Ovary (tissue), 10 donors: Measurements from ENCODE around the gene PRXL2C. TPM values are rescaled to one million over a fixed set of nuclear protein-coding genes. Genes with fewer than 3 reads are reported as not detected.
"Not testable (repeated sequence)": the region's sequence is repeated elsewhere in the genome, so short reads cannot be mapped to it uniquely, and the experiment has no call there.

ENCODE experiments used
- DNase-seq, 5 donors: peaks; one replicate each; pipeline ENCODE4 v3.0.0-alpha.2; 2019 to 2020
- H3K27ac ChIP-seq, 2 donors: fragments of 200-600 bp; one replicate each; pipeline versions ENCODE4 v1.5.1 to v1.8.0; 2019 to 2022
- H3K27me3 ChIP-seq: fragments of 200-600 bp; one replicate; pipeline ENCODE4 v1.8.0; 2022
- H3K36me3 ChIP-seq: fragments of 200-600 bp; sonication (generic); one replicate; pipeline ENCODE4 v1.5.1; 2019
- H3K4me1 ChIP-seq: one replicate; pipeline ENCODE4 v1.8.1; 2013; ENCODE audit warnings: mild to moderate bottlenecking, moderate library complexity; ENCODE audit not compliant: insufficient read depth
- H3K4me3 ChIP-seq: fragments of 200-600 bp; sonication (generic); one replicate; pipeline ENCODE4 v1.5.1; 2017
- H3K9me3 ChIP-seq, 2 donors: fragments of 200-600 bp in 1 of 2; sonication (generic) in 1 of 2; one replicate each; pipeline versions ENCODE4 v1.5.1 to v1.8.1; 2013 to 2019; ENCODE audit warnings: mild to moderate bottlenecking in 1 of 2, moderate library complexity in 1 of 2
- CTCF ChIP-seq, 3 donors: fragments of 450-650 bp in 2 of 3; fragments of 200-600 bp in 1 of 3; IDR thresholded peaks; one replicate each; pipeline versions ENCODE4 v1.5.1 to v1.8.0; 2016 to 2022; ENCODE audit warnings: antibody characterized with exemption in 3 of 3, mild to moderate bottlenecking in 1 of 3
- EP300 ChIP-seq: sonication (generic); formaldehyde crosslinking; IDR thresholded peaks from one replicate; pipeline ENCODE4 v1.6.1; 2017; ENCODE audit warnings: antibody characterized with exemption
- POLR2A ChIP-seq: fragments of 450-650 bp; IDR thresholded peaks from one replicate; pipeline ENCODE4 v1.6.1; 2017; ENCODE audit warnings: antibody characterized with exemption, mild to moderate bottlenecking, moderate library complexity
- WGBS, 3 donors: extraction: QIAGEN DNeasy Blood & Tissue Kit in 1 of 3; methylation state at CpG; one replicate each; pipeline versions ENCODE4 v1.1.5 to v1.1.7; 2013 to 2017; 5-methylcytosine and 5-hydroxymethylcytosine counted together
- intact Hi-C, 4 donors: fragments of 100-400 bp; cut with DNase I; formaldehyde crosslinking; loops; one replicate each; pipeline versions ENCODE4 v1.11.0 to v1.15.1; 2022 to 2023
- long read RNA-seq, 3 donors: library from polyadenylated mRNA in 2 of 3; unstranded in 2 of 3; transcript quantifications; one replicate each; pipeline ENCODE4 v2.0.0 and lab custom pipeline, GENCODE V29; 2021 to 2026
- polyA plus RNA-seq, 2 donors: library from polyadenylated mRNA; stranded (reverse); fragments of 200-250 nt in 1 of 2; fragments of 350-450 nt in 1 of 2; fragmentation: Illumina TruSeq in 1 of 2; extraction: RNeasy Lipid Tissue Mini Kit (QIAGEN cat#74804) in 1 of 2; gene quantifications; one replicate each; pipeline ENCODE4 v1.2.3, GENCODE V29; 2013 to 2014
- total RNA-seq, 7 donors: library from RNA; depleted of rRNA in 2 of 7; stranded (reverse); fragments of >200 nt in 2 of 7; fragmentation: NEBNext Ultra II Directional in 3 of 7; extraction: Animal tissue kit (Norgen Biotek cat#: 25700) in 3 of 7; gene quantifications; one replicate each; pipeline versions ENCODE4 v1.1.0 to v1.2.4, GENCODE V29; 2016 to 2023
- donor health status: DM: no; HTN: no; CAD: no; lungs with moderate emphysema.
- donor health status: DM: no; HTN: no; CAD: no.
- donor health status: Bipolar disorder and iron deficiency.
- donor health status: DM: yes; HTN: yes; CAD: no.
- donor health status: DM: no; HTN: no; CAD: no.
- donor health status: DM: yes; HTN: yes; CAD: no.

PRXL2C gene
- 10 to 100 TPM; 10.6 to 21.2 (median 14.9) TPM for total RNA-seq
- 1 to 10 TPM; 6.6 to 9.6 TPM for polyA plus RNA-seq
- long read RNA-seq, donor 1, partial matches to known transcripts: 0 of 4 reads
- long read RNA-seq, donor 1, other reads (novel, unspliced or antisense): 2 of 4 reads
- long read RNA-seq, donor 2, transcript PRXL2C-201 (6 exons, 2,863 nt): major isoform, 9 of 10 reads
- long read RNA-seq, donor 2, partial matches to known transcripts: 0 of 10 reads
- long read RNA-seq, donor 2, other reads (novel, unspliced or antisense): 0 of 10 reads
- long read RNA-seq, donor 3, partial matches to known transcripts: 0 of 8 reads
- long read RNA-seq, donor 3, other reads (novel, unspliced or antisense): 4 of 8 reads

- WGBS, 3 donors: 3 to 5% (median 3%) methylated on average over 31 to 57 of the region's 57 CpGs
- intact Hi-C loops: loop anchor here in 1 of 4 donors (10.0 kb wide), 1 partner anchor 321 kb away; no protein-coding TSS in a partner anchor
Observed at GRCh38 chr9:96655198-96655851, at the start of gene PRXL2C. PRXL2C (minus strand) TSS chr9:96655317; CDS start chr9:96655281, 36 bp downstream.

GRCh38 chr9:96700721-96701375 lies 45.7 kb upstream of the PRXL2C start:
- intact Hi-C loops, H3K36me3 ChIP-seq, H3K27ac ChIP-seq, H3K4me1 ChIP-seq, H3K4me3 ChIP-seq, DNase-seq, H3K27me3 ChIP-seq, H3K9me3 ChIP-seq: not testable (repeated sequence)
- 91 to 96% (median 96%) methylated on average over 29 to 30 of the region's 30 CpGs for WGBS, 3 donors

More at GRCh38 chr9:96655198-96655851, at the start of gene PRXL2C:
- Histone ChIP-seq H3K9me3 (no peaks in the 10 kb centered on the region), H3K4me1 (peaks cover 1% of the 10 kb centered on the region), H3K4me3 (peak within 1 kb of the TSS; percentile 63), H3K36me3 (no peaks in the 10 kb centered on the region), H3K27me3 (no peaks in the 10 kb centered on the region), H3K27ac (peak within 1 kb of the TSS; percentile 92 to 97)
- DNase-seq: peak; percentile 82 to 88 (median 86)
- TF ChIP-seq EP300: no peak
- TF ChIP-seq POLR2A: no peak

- H3K9me3 ChIP-seq: no peaks in the 10 kb centered on the region
Observed at GRCh38 chr9:96691326-96691725, 36.2 kb upstream of the PRXL2C start.

GRCh38 chr9:96688745-96689464 lies 33.8 kb upstream of the PRXL2C start:
- no peak overlapping the region for H3K27ac ChIP-seq
- no peak overlapping the region for H3K4me3 ChIP-seq
- no peaks in the 10 kb centered on the region for H3K36me3 ChIP-seq
- no peaks in the 10 kb centered on the region for H3K9me3 ChIP-seq
- no peak for DNase-seq
- intact Hi-C loops: loop anchor here in 1 of 4 donors (10.0 kb wide), 1 partner anchor 726 kb away; the partner anchor contains the start of gene TDRD7
- WGBS, 3 donors: 60 to 66% (median 63%) methylated on average over 8 of the region's 8 CpGs
- no peaks in the 10 kb centered on the region for H3K4me1 ChIP-seq
- no peaks in the 10 kb centered on the region for H3K27me3 ChIP-seq
- TF ChIP-seq CTCF (IDR thresholded peaks at IDR 0.05): no peak
- TF ChIP-seq POLR2A: no peak
- no peak for TF ChIP-seq EP300

More at GRCh38 chr9:96691326-96691725, 36.2 kb upstream of the PRXL2C start:
- Histone ChIP-seq H3K4me3 (no peak overlapping the region), H3K27me3 (no peaks in the 10 kb centered on the region), H3K27ac (no peak overlapping the region), H3K36me3 (no peaks in the 10 kb centered on the region), H3K4me1 (no peaks in the 10 kb centered on the region)
- TF ChIP-seq POLR2A (no peak), EP300 (no peak), CTCF (IDR thresholded peaks at IDR 0.05) (no peak)
- intact Hi-C loops: no loop called here
- 50 to 59% (median 54%) methylated on average over 1 of the region's 1 CpG for WGBS, 3 donors
- DNase-seq: no peak

- Histone ChIP-seq H3K36me3 (no peaks in the 10 kb centered on the region), H3K4me3 (no peak overlapping the region), H3K27ac (no peak overlapping the region), H3K27me3 (no peaks in the 10 kb centered on the region), H3K9me3 (no peaks in the 10 kb centered on the region), H3K4me1 (no peaks in the 10 kb centered on the region)
- 60 to 70% (median 63%) methylated on average over 5 of the region's 5 CpGs for WGBS, 3 donors
- intact Hi-C loops: loop anchor here in 1 of 4 donors (10.0 kb wide), 1 partner anchor 727 kb away; the partner anchor contains the start of gene TDRD7
- TF ChIP-seq CTCF (IDR thresholded peaks at IDR 0.05): no peak
- no peak for TF ChIP-seq POLR2A
- TF ChIP-seq EP300: no peak
- DNase-seq: no peak
Observed at GRCh38 chr9:96688187-96688586, 33.1 kb upstream of the PRXL2C start.
